GM19397 (cell line): ENCODE data around the gene IQSEC1.
A peak's percentile ranks its signal among the peaks of the same experiment; 100 is the strongest.
"Not testable (repeated sequence)": the region's sequence is repeated elsewhere in the genome, so short reads cannot be mapped to it uniquely, and the experiment has no call there.

Experiments
- ATAC-seq: cut with Tn5 transposase; IDR thresholded peaks from one replicate; pipeline ENCODE4 v1.9.1; 2021; ENCODE audit warnings: mild to moderate bottlenecking, moderate library complexity; ENCODE audit not compliant: unreplicated experiment

The IQSEC1 gene

GRCh38 chr3:12884186-12884680, 189.0 kb downstream of the IQSEC1 start:
- no peak for ATAC-seq

GRCh38 chr3:12882336-12883310, 190.6 kb downstream of the IQSEC1 start:
- no peak for ATAC-seq

GRCh38 chr3:12881858-12882257, 191.4 kb downstream of the IQSEC1 start:
- ATAC-seq: not testable (repeated sequence)

- ATAC-seq: no peak
Measured at GRCh38 chr3:12879191-12879815, 193.9 kb downstream of the IQSEC1 start.

- not testable (repeated sequence) for ATAC-seq
Measured at GRCh38 chr3:12878758-12879157, 194.5 kb downstream of the IQSEC1 start.

GRCh38 chr3:12878141-12878574, 195.1 kb downstream of the IQSEC1 start:
- no peak for ATAC-seq

- ATAC-seq: no peak
Measured at GRCh38 chr3:12877040-12877439, 196.2 kb downstream of the IQSEC1 start.

- no peak for ATAC-seq
Measured at GRCh38 chr3:12875857-12876836, 197.1 kb downstream of the IQSEC1 start.

- no peak for ATAC-seq
Measured at GRCh38 chr3:12871404-12871983, 201.7 kb downstream of the IQSEC1 start.

- ATAC-seq: no peak
Measured at GRCh38 chr3:12870942-12871341, 202.3 kb downstream of the IQSEC1 start.

GRCh38 chr3:12869035-12869621, 204.1 kb downstream of the IQSEC1 start:
- ATAC-seq: no peak

GRCh38 chr3:12868039-12869034, 204.9 kb downstream of the IQSEC1 start:
- ATAC-seq: peak; percentile 61

- ATAC-seq: no peak
Measured at GRCh38 chr3:12866836-12867235, 206.4 kb downstream of the IQSEC1 start.

- no peak for ATAC-seq
Measured at GRCh38 chr3:12865271-12865670, 208.0 kb downstream of the IQSEC1 start.

- ATAC-seq: no peak
Measured at GRCh38 chr3:12862387-12862786, 210.8 kb downstream of the IQSEC1 start.

- no peak for ATAC-seq
Measured at GRCh38 chr3:12861611-12862010, 211.6 kb downstream of the IQSEC1 start.

GRCh38 chr3:12859840-12860239, 213.4 kb downstream of the IQSEC1 start:
- no peak for ATAC-seq

GRCh38 chr3:12856626-12857025, 216.6 kb downstream of the IQSEC1 start:
- ATAC-seq: no peak

GRCh38 chr3:12854565-12854964, 218.7 kb downstream of the IQSEC1 start:
- no peak for ATAC-seq
